HG03469 (cell line): Measurements from ENCODE around the gene COL16A1.

Source experiments
- ATAC-seq: cut with Tn5 transposase; IDR thresholded peaks from one replicate; pipeline ENCODE4 v1.9.1; 2021; ENCODE audit warnings: mild to moderate bottlenecking, moderate library complexity, moderate number of reproducible peaks; ENCODE audit not compliant: unreplicated experiment

Gene COL16A1

GRCh38 chr1:31614414-31615005 is 89.3 kb downstream of the COL16A1 start:
- no peak for ATAC-seq

GRCh38 chr1:31609514-31610118 is 94.2 kb downstream of the COL16A1 start:
- ATAC-seq, result no peak

DNA sequence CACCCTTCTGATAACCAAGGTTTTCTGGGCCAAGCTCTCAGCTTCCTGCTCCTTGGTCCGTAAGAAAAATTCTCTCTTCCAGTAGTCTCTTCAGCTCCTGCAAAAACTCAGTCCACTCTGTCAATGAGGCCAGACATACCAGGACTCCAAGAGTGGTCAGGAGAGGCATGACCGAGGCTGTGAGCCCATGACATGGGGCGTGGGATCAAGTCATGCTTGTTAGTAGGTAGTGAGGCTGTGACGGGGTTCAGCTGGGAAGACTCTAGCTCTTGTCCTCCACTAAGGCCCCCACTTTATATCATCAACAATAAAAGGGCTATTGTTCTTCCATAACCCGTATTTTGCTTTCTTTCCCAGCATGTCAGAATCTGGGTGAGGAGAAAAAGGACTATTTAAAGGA is 96.5 kb downstream of the COL16A1 start:
- no peak for ATAC-seq

DNA sequence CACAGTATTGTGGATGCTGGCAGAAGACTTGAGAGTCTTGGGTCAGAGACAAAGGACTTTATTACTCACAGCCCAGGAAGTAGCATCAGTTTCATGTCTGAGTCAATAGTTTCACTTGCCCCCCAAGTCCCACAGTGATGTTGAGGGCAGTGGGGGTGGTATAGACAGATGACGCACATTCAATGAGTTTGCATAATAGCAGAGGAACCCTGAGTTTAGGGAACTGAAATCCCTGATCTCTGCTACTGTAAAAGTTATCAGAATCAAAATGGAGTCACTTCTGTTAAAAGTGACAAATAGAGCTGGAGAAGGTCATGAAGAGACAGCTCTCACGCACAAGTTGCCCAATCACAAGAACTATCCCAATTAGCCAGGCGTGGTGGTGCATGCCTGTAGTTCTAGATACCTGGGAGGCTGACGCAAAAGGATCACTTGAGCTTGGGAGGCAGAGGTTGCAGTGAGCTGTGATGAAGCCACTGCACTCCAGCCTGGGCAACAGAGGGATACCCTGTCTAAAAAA is 97.8 kb downstream of the COL16A1 start:
- ATAC-seq, result no peak
